HG03064 (cell line): ENCODE results near the gene PRKCZ.
"Not testable (repeated sequence)": the region's sequence is repeated elsewhere in the genome, so short reads cannot be mapped to it uniquely, and the experiment has no call there.

Source experiments
- ATAC-seq: cut with Tn5 transposase; IDR thresholded peaks from one replicate; pipeline ENCODE4 v1.9.1; 2021; ENCODE audit warnings: low read depth; ENCODE audit not compliant: unreplicated experiment

PRKCZ gene

DNA sequence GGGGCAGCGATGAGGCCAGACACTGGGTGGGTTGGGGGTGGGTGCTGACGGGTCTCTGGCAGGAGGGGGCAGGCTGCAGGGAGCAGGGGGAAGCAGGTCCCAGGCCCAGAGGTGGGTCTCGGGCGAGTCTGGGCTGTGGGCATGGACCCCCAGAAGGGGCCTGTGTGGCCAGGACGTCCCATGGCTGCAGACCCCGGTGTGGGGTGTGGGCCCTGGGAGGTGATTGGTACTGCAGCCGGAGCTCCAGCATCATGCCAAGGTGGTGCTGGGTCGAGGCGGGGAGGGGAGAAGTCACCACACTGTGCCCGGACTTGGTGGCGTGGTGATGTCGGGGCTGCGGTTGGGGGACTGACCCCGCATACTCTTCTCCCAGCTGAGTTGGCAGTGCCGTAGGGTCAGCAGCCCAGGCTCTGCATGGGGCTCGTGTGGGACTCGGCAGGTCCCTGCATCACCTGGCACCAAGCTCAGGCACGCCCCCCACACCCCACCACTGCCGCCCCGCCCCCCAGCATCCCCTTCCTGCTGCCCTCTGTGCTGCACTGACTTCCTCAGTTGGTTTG is 31.2 kb downstream of the PRKCZ start:
- ATAC-seq, result no peak

DNA sequence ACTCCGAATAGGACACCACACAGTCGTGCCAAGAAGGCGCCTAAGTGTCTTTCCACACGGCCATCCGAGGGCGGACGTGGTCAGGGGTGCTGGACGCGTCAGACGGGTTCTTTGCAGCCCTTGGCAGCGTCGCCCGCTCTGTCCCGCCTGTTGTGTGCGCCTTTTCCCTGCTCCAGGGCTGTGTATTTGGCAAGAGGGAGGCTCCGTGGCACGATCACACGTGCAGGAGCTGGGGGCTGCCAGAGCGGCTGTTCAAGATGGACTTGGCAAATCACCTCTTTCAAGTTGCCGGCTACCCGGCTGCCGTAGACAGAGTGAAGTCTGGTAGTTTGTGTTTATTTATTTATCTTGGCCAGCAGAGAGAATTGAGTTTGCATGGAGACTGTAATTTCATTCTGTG is 31.9 kb downstream of the PRKCZ start:
- no peak for ATAC-seq

DNA sequence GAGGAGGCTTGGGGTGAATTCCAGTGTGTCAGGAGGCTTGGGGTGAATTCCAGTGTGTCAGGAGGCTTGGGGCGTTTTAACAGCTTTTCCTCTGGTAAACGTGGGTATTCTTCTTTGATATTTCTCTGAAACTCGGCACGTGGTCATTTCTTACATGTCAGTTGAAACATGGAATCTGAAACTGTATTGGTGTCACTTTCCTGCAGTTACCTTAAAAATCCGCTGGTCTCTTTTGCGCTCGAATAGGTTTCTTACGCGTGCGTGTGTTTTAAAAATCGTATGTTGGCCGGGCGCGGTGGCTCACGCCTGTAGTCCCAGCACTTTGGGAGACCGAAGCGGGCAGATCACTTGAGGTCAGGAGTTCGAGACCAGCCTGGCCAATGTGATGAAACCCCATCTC is 33.5 kb downstream of the PRKCZ start:
- ATAC-seq, result no peak

DNA sequence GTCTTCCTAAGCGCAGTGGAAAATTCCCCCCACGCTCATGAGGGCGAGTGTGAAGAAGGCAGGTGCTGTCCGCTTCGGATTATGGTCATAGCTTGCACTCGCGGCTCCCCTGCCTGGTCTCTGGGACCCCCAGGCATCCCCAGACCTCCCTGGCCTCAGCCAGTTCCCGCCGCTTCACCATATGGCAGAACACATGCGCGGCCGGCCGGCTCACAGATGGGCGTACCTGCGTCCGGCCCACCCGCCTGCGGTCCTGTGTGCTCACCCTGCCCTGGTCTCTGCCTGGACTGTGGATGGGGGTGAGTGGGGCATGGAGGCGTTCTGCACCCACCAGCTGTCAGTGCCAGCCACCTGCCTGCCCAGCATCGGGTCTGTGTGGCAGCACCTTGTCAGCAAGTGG is 34.1 kb downstream of the PRKCZ start:
- no peak for ATAC-seq

DNA sequence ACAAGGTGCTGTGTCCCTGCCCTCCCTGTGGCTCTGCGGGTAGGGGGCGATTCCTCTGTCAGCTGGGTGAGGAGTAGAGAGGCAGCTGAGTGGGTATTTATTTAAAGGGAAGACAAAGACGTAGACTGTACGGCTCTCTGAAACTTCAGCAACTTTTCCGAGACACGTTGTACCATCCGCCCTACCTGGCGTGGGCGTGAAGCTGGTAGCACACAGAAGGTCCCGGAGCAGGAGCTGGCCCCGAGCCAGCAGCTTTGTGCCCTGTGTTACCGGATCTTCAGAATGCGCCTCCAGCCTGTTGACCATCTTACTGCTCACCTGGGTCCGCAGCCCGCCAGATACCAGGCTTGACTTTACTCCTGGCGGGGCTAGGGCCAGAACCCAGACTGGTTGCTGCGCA is 34.9 kb downstream of the PRKCZ start:
- no peak for ATAC-seq

DNA sequence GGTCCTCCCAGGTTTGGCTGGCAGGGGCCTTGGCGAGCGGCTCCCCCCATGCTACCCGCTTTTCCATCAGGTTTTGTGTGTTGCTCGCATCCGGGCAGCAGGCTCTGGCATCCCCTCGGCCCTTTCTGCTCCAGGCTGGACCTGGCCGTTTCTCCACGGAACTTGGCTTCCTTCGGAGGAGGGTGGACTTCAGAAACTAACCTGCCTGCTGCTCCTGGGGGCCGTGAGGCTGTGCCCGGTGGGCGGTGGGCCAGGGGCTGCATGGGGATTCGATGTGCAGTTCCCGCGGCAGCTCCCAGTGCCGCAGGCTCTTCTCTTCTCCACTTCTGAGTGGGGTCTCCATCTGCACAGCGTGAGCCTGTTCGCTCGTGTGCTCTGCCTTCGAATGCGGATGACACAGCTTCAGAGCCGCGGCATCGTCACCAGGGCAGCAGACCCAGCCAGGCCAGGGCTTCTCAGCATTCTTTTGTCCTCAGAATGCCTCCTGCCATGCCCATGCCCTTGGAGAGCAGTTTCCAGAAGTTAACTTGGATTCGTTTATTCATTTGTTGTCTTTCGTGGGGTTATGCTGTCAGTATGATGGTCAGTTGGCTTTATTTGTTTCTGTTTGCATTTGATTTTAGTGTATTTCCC is 36.4 kb downstream of the PRKCZ start:
- ATAC-seq, result no peak

DNA sequence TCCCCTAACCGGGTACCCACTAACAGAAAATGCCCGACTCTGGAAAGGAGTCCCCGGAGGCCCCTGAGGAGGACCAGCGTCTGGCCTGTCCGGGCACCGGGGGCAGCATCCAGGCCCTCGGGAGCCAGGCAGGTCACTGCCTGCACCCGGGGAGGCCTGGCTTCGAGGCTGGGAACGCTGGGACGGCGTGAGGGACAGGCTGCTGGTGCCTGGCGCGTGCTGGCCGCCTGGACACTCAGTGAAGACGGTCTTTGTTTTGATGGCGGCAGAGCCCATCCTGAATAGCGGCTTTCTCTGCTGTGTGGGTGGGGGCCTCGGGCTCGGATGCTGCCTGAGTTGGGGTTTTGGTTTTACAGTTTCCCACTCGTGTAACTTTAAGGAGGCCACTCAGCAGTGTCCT is 37.6 kb downstream of the PRKCZ start:
- ATAC-seq, result no peak

DNA sequence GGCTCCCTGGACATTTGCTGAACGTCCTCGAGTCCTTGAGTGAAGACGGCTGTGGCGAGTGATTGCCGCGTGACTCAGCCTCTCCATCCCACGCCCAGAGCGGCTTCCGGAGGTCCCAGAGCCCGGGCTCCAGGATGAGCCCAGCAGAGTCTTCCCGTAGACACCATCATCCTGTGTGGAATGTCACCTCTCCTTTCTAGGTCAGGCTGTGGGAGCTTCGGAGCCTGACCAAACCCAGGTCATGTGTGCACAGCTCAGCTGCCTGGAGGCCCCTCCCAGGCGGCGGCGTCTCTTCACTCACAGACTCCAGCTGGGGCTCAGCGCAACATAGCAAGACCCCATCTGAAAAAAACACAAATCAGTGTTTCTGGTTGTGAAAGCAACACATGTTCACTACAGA is 38.2 kb downstream of the PRKCZ start:
- ATAC-seq, result no peak

DNA sequence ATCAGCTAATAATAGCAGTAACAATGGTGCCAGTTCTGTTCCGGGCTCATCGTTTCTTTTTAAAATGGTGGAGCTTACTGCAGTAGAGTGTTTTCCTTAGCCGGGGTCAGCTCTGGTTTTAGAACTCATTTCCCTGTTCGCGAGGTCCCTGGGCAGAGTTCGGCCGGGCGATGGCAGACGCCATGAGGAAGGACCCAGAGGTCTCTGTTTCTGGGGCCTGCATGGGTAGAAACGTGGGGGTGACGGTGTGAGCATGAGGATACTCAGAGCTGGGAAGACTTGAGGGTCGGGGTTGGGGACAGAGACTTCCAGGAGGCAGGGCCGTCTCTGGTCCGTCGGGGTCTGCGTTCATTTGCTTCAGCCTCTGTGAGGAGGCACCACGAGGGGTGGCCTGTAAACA is 38.8 kb downstream of the PRKCZ start:
- no peak for ATAC-seq

DNA sequence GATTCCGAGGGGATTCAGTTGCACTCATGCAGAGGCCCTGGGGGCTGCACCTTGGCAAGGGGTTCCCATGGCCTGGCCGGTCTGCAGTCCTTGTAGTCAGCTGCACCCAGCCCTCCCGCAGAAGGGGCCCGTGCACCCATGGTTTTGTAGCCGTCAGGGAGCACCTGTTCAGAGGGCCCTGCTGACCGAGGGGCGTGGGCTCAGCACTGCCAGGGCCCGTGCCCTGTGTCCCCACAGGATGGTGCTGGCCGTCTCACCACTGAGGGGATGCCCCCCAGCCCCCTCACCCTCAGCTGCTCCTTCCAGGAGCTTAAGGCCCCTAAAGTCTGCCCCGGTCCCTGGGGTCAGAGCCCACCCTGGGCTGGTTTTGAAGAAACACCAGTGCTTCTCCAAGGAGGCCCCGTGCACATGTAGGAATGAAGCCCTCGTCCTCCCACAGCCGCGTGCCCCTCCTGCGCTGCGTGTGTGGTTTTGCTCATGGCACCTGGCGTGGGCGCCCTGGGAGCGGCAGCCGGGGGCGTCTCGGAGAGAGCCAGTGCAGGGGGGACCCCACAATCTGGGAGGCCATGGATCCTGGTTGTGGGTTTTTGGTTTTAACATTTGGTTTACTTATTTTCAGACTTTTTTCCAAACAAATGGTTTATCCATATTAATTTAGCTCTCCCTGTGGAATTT is 40.1 kb downstream of the PRKCZ start:
- ATAC-seq, result no peak

DNA sequence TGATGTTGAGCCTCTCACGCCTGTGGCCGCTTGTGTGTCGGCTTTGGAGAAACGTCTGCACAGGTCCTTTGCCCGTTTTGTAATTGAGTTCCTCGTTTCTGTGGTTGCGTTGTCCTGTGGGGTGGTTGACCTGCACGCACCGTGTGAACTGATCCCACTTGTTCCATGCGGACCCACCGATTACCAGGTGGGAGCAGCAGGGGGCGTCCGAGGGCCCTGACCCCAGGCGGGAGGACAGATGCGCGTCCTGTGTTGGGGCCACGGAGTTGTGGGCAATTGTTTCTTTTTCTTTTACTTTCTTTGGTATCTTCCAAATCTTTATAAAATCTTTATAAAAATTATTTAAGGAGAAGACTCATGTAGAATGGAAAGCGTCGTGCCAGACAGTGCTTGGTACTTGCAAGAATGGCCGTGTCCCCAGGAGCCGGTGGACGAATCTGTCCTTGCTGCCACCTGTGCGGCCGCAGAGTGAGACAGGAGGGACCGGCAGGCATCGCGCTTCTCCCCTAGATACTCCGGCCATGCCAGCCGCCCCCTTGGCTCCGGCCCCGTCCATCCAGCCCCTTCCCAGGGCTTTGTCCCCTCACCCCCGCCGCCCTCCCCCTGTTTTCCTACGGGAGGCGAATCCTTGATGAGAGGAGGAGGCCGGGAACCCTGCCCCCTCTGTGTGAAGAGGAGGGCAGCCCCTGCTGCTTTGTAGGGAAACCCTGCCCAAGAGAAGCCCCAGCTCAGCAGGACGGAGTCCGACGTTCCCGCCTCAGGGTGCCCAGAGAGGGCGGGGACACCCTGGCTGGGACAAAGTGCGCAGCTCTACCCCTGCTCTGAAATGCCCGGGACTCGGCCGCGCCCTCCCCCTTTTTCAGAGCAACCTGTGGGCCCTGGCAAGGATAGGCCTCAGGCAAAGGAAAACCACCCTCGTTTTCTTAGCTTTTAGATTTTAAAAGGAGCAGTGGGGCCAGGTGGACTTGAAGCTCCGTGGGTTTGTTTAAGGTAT is 41.7 kb downstream of the PRKCZ start:
- ATAC-seq, result no peak

DNA sequence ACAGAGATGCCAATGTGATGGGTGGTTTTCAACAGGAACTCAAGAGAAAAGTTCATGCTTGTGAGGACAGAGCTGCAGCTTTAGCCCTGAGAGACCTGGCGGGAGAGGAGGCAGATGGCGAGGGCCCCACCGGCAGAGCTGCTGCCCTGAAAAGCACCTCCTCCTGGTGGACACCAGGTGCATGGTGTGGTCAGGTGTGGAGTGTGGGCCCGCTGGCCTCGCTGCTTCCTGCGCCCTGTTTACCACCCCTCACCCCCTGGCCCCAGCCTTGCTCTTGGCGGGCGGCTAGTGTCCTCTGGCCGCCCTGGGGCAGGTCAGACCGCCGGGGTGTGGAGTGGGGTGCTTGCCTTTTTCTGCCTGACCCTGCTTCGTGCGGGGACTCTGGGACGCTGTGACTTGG is 42.8 kb downstream of the PRKCZ start:
- ATAC-seq, result no peak

DNA sequence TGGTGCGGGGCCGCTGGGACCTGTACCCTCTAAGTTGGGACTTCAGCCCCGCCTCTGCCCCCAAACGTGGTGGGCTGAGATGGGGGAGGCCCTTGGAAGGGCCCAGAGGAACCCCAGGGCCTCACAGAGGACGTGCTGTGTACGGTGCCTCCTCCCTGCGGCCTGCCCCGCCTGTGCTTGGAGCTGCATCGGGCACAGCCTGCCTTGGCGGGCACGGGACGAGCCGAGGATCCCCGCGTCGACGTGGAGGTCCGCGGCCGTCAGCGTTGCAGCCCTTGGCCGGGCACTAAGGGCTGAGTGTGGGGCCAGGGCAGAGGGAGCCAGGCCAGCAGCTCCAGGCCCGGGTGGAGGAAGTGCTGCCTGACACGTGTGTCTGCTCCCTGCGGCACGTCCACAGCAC is 43.4 kb downstream of the PRKCZ start:
- ATAC-seq, result no peak

DNA sequence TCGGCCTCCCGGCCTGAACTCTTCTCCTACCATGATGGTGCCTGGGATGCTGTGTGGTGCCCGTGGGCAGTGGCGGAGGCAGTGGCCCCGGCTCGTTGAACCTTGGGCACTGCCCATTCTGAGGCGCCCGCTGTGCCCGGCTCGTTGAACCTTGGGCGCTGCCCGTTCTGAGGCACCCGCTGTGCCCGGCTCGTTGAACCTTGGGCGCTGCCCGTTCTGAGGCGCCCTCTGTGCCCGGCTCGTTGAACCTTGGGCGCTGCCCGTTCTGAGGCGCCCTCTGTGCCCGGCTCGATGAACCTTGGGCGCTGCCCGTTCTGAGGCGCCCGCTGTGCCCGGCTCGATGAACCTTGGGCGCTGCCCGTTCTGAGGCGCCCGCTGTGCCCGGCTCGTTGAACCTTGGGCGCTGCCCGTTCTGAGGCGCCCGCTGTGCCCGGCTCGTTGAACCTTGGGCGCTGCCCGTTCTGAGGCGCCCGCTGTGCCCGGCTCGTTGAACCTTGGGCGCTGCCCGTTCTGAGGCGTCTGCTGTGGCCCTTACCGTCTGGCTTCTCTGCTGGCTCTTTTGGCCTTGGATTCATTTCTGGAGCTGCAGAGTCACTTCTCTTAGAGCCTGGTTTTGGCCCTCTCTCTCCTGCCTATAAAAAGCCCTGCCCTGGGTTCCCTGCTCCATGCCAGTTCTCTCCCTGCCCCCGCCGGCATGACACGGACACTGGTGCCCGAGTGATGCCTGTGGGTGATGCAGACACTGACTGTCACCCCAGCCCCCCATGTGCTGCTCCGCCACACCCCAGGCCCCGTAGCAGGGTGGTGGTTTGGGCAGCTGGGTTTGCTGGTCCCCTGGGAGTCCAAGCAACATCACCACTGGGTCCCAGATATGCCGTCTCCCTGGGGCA is 44.3 kb downstream of the PRKCZ start:
- not testable (repeated sequence) for ATAC-seq

DNA sequence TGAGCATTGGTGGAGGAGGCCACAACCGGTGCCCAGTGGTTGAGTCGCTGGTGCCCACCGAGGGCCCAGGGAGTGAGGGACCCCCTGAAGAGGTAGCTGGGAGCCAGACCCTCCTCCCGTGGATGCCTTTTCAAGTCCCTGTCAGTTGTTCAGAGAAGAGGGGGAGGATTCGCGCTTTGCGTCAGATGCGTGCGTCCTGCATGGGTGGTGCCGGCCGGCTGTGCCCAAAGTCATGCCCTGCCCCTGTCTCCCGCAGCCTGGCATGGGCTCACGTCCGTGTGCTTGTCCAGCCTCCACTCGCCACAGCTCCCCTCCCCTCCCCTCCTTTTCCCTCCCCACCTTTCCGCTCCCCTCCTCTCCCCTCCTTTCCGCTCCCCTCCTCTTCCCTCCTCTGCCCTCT is 45.2 kb downstream of the PRKCZ start:
- ATAC-seq, result no peak

DNA sequence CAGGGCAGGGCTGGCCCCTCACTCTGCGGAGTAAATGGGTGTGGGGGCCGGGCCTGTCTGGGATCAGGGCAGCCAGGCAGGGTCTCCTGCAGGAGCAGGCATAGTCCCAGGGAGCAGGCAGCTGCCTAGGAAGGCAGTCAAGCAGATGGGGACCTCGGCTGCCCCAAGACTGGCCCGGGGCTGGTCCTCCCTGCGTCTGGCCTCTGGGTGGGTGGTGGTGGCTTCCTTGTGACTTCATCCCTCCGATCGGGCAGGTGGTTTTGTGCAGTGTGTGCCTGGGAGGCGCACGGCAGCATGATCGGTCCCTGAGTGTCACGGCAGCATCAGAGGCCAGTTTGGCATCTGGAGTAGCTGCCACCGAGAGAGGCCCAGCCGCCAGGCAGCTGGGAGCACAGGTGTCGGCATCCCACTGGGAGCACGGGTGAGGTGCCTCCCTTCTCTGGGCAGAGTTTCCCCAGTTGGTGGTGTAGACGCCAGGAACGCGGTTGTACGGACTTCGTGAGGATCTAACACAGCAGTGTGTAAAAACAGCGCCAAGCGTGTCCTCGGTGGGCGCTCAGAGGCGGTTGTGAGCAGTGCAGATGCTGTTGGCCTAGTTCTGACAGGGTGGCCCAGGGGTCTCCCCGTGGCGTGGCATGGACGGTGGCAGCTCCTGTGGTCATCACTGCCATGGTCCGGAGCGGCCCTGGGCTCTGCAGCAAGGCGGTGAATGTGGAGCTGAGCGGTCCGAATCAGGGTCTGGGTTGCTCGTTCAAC is 45.9 kb downstream of the PRKCZ start:
- no peak for ATAC-seq

DNA sequence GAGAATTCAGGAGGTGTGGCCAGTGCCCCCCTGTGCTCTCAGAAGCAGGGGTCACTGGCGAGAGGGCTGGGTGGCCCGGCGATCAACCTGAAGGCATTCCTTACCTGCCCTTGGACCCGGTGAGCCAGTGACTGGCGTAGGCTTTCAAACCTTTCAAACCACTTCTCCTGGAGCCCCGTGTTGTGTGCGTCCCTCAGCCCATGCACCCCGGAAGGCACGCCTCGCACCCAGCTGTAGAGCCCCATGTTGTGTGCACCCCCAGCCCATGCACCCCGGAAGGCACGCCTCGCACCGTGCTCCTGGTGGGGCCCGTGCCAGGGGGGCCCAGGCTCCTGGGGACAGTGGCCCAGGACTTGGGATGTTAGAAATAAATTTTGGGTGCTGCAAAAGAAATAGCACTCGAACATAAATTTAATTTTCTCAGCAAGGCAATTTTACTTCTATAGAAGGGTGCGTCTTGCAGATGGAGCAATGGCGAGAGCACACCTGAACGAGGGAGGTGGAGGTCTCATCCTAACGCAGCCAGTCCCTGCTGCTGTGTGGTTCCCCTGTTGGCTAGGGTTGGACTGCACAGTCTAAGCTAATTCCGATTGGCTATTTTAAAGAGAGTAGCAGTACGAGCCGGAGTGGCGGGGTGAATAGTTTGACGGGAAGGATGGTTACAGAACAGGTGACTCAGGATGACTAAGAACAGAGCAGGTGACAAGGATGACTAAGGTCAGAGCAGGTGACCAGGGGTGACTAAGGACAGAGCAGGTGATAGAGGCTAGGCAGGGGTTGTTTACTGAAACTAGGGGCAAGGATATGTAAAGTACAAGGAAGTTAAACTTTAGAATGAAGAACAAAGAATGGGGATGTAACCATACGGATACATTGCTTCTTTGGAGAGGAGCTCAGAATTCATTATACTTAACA is 47.4 kb downstream of the PRKCZ start:
- ATAC-seq, result no peak

DNA sequence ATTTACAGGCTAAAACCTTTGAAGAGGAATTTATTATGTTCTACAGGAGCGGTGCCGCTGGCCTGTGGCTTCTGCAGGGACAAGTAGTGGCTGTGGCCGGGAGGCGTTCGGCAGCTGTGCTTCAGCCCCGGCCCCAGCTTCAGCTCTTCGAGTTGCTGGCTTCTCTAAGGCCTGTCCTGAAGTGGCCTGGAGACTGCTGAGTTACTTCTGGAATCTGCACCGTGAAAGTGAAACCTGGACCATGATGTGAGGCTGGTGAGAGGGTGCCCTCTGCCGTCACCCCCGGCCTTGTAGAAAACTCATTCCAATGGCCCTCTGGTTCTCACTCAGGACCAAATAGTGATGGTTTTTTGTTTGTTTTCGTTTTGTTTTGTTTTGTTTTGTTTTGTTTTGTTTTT is 48.1 kb downstream of the PRKCZ start:
- no peak for ATAC-seq
